ENCODE data around the gene MAGEC2.

Gene MAGEC2, protein sequence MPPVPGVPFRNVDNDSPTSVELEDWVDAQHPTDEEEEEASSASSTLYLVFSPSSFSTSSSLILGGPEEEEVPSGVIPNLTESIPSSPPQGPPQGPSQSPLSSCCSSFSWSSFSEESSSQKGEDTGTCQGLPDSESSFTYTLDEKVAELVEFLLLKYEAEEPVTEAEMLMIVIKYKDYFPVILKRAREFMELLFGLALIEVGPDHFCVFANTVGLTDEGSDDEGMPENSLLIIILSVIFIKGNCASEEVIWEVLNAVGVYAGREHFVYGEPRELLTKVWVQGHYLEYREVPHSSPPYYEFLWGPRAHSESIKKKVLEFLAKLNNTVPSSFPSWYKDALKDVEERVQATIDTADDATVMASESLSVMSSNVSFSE

GRCh38 chrX:142204522-142205433 is at the start of gene MAGEC2:
MAGEC2 (minus strand) TSS chrX:142205290; CDS start chrX:142203987, 1,303 bp downstream.
- Histone ChIP-seq H3K4me3 (ENCODE audit: low read depth, low read length) (no peak within 1 kb of the TSS), H3K27me3 (ENCODE audit: control insufficient read depth, insufficient read depth, low read length) (no peaks in the 10 kb centered on the region), H3K36me3 (ENCODE audit: control insufficient read depth, insufficient read depth, low read length) (no peaks in the 10 kb centered on the region), H3K9ac (ENCODE audit: low read depth, low read length) (no peak within 1 kb of the TSS), H3K4me1 (ENCODE audit: control insufficient read depth, insufficient read depth, low read length) (no peaks in the 10 kb centered on the region), H3K9me3 (ENCODE audit: control insufficient read depth, insufficient read depth, low read length) (no peaks in the 10 kb centered on the region)

DNA sequence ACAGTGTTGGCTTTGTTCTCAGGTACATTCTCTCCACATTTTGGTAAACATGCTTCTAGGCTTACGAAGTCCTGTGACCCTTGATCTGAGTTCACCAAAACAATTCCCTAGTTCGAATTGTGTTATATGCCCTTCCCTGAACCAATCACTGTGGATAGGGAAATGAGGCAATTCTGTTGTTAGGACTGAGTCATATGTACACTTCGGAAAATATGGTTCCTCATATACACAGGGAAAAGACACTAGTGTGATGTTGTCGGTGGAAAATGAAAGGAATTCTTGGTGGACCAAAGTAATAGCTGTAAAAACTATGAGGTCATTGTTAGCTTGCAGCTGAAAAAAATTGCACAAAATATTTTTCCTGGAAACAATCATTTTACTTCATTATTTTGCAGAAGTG is 46.6 kb upstream of the MAGEC2 start:
- no peaks in the 10 kb centered on the region for H3K4me1 ChIP-seq (ENCODE audit: control insufficient read depth, insufficient read depth, low read length)
- no peaks in the 10 kb centered on the region for H3K36me3 ChIP-seq (ENCODE audit: control insufficient read depth, insufficient read depth, low read length)
- no peaks in the 10 kb centered on the region for H3K27me3 ChIP-seq (ENCODE audit: control insufficient read depth, insufficient read depth, low read length)
- no peak overlapping the region for H3K4me3 ChIP-seq (ENCODE audit: low read depth, low read length)
- H3K9me3 ChIP-seq (ENCODE audit: control insufficient read depth, insufficient read depth, low read length) = peaks cover 11% of the 10 kb centered on the region
- H3K9ac ChIP-seq (ENCODE audit: low read depth, low read length) = no peak overlapping the region

- no peaks in the 10 kb centered on the region for H3K4me1 ChIP-seq (ENCODE audit: control insufficient read depth, insufficient read depth, low read length)
- no peaks in the 10 kb centered on the region for H3K27me3 ChIP-seq (ENCODE audit: control insufficient read depth, insufficient read depth, low read length)
- H3K9me3 ChIP-seq (ENCODE audit: control insufficient read depth, insufficient read depth, low read length) = peaks cover 11% of the 10 kb centered on the region
- no peak overlapping the region for H3K9ac ChIP-seq (ENCODE audit: low read depth, low read length)
- no peaks in the 10 kb centered on the region for H3K36me3 ChIP-seq (ENCODE audit: control insufficient read depth, insufficient read depth, low read length)
- H3K4me3 ChIP-seq (ENCODE audit: low read depth, low read length) = no peak overlapping the region
Measured at GRCh38 chrX:142251202-142251601, 46.1 kb upstream of the MAGEC2 start.

DNA sequence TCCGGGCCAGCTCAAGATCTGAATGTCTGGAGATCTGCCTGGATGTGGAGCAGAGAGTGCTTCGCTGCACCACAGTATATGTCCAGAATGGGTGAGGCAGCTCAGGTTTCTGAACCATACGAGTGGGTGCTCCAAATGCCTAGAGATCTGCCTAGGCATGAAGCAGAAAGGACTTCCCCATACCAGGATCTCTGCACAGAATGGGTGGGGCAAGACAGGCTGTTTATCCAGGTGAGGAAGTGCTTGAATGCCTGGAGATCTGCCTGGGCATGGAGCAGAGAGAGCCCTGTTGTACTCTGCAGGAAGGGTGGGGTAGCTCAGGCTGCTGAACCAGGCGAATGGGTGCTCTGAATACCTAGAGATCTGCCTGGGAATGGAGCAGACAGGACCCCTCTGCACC is 45.4 kb upstream of the MAGEC2 start:
- no peaks in the 10 kb centered on the region for H3K4me1 ChIP-seq (ENCODE audit: control insufficient read depth, insufficient read depth, low read length)
- H3K4me3 ChIP-seq (ENCODE audit: low read depth, low read length) = no peak overlapping the region
- no peak overlapping the region for H3K9ac ChIP-seq (ENCODE audit: low read depth, low read length)
- H3K36me3 ChIP-seq (ENCODE audit: control insufficient read depth, insufficient read depth, low read length) = no peaks in the 10 kb centered on the region
- no peaks in the 10 kb centered on the region for H3K27me3 ChIP-seq (ENCODE audit: control insufficient read depth, insufficient read depth, low read length)
- peaks cover 11% of the 10 kb centered on the region for H3K9me3 ChIP-seq (ENCODE audit: control insufficient read depth, insufficient read depth, low read length)

DNA sequence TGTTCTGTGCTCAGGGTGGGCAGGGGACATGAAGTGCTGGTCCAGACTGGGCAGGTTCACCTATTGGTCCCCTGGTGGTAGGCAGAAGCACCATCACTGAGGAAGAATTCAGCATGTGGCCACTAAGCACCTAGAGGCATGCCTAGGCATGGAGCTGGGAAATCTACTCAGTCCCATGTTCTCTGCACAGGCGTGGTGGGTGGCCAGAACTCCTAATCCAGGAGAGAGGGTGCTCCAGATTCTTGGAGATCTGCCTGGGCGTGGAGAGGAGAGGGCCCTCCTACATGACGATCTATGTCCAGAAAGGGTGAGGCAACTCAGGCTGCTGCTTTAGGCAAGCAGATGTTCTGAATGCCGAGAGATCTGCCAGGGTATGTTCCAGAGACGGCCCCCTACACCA is 44.6 kb upstream of the MAGEC2 start:
- Histone ChIP-seq H3K36me3 (ENCODE audit: control insufficient read depth, insufficient read depth, low read length) (no peaks in the 10 kb centered on the region), H3K4me1 (ENCODE audit: control insufficient read depth, insufficient read depth, low read length) (no peaks in the 10 kb centered on the region), H3K4me3 (ENCODE audit: low read depth, low read length) (no peak overlapping the region), H3K9me3 (ENCODE audit: control insufficient read depth, insufficient read depth, low read length) (peaks cover 11% of the 10 kb centered on the region), H3K27me3 (ENCODE audit: control insufficient read depth, insufficient read depth, low read length) (no peaks in the 10 kb centered on the region), H3K9ac (ENCODE audit: low read depth, low read length) (no peak overlapping the region)

GRCh38 chrX:142244568-142244967 is 39.5 kb upstream of the MAGEC2 start:
- Histone ChIP-seq H3K36me3 (ENCODE audit: control insufficient read depth, insufficient read depth, low read length) (no peaks in the 10 kb centered on the region), H3K4me3 (ENCODE audit: low read depth, low read length) (no peak overlapping the region), H3K9me3 (ENCODE audit: control insufficient read depth, insufficient read depth, low read length) (peaks cover 3% of the 10 kb centered on the region), H3K4me1 (ENCODE audit: control insufficient read depth, insufficient read depth, low read length) (no peaks in the 10 kb centered on the region), H3K9ac (ENCODE audit: low read depth, low read length) (no peak overlapping the region), H3K27me3 (ENCODE audit: control insufficient read depth, insufficient read depth, low read length) (no peaks in the 10 kb centered on the region)

DNA sequence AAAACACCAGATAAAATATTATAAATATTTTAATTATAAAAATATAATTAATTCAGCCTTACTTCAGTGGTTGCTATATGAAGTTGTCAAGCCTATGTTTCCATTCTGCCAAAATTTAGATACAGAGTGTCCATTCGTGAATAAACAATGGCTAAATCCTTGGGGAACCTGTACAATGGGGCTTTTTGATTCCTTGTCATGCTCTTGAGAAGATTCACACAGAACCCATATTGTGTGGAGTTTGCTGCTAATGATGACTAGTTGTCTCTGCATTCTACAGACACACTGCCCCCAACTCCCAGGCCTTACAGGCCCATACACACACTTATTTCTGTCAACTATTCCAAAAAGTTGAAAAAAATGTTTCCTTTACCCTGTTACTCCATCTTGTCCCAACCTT is 33.4 kb upstream of the MAGEC2 start:
- H3K9ac ChIP-seq (ENCODE audit: low read depth, low read length) = no peak overlapping the region
- peaks cover 8% of the 10 kb centered on the region for H3K9me3 ChIP-seq (ENCODE audit: control insufficient read depth, insufficient read depth, low read length)
- no peak overlapping the region for H3K4me3 ChIP-seq (ENCODE audit: low read depth, low read length)
- H3K27me3 ChIP-seq (ENCODE audit: control insufficient read depth, insufficient read depth, low read length) = no peaks in the 10 kb centered on the region
- H3K36me3 ChIP-seq (ENCODE audit: control insufficient read depth, insufficient read depth, low read length) = no peaks in the 10 kb centered on the region
- H3K4me1 ChIP-seq (ENCODE audit: control insufficient read depth, insufficient read depth, low read length) = no peaks in the 10 kb centered on the region

GRCh38 chrX:142233400-142233799 is 28.3 kb upstream of the MAGEC2 start:
- Histone ChIP-seq H3K9ac (ENCODE audit: low read depth, low read length) (no peak overlapping the region), H3K36me3 (ENCODE audit: control insufficient read depth, insufficient read depth, low read length) (no peaks in the 10 kb centered on the region), H3K4me1 (ENCODE audit: control insufficient read depth, insufficient read depth, low read length) (no peaks in the 10 kb centered on the region), H3K9me3 (ENCODE audit: control insufficient read depth, insufficient read depth, low read length) (peaks cover 6% of the 10 kb centered on the region), H3K4me3 (ENCODE audit: low read depth, low read length) (no peak overlapping the region), H3K27me3 (ENCODE audit: control insufficient read depth, insufficient read depth, low read length) (no peaks in the 10 kb centered on the region)

GRCh38 chrX:142214081-142214480 is 9.0 kb upstream of the MAGEC2 start:
- no peak overlapping the region for H3K4me3 ChIP-seq (ENCODE audit: low read depth, low read length)
- H3K9me3 ChIP-seq (ENCODE audit: control insufficient read depth, insufficient read depth, low read length) = no peaks in the 10 kb centered on the region
- no peak overlapping the region for H3K9ac ChIP-seq (ENCODE audit: low read depth, low read length)
- no peaks in the 10 kb centered on the region for H3K4me1 ChIP-seq (ENCODE audit: control insufficient read depth, insufficient read depth, low read length)
- no peaks in the 10 kb centered on the region for H3K36me3 ChIP-seq (ENCODE audit: control insufficient read depth, insufficient read depth, low read length)
- H3K27me3 ChIP-seq (ENCODE audit: control insufficient read depth, insufficient read depth, low read length) = no peaks in the 10 kb centered on the region

DNA sequence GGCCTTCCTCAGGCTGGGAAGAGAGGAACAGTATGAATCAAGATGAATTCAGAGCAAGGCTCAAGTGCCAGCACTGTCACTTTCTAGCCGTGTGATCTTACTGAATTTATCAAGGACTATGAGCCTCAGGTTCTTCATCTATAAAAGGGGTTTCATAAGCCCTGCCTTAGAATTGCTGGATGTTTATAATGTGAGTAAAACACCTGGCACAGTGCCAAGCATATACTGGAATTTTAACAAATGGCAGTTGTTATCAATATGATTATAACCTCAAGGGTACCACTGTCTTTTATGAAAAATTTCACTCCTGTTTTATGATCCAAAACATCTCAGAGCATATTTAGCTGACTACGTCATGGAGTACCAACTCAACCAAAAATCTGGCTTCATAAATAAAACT is 4.0 kb downstream of the MAGEC2 start:
- H3K4me1 ChIP-seq (ENCODE audit: control insufficient read depth, insufficient read depth, low read length) = no peaks in the 10 kb centered on the region
- H3K9me3 ChIP-seq (ENCODE audit: control insufficient read depth, insufficient read depth, low read length) = no peaks in the 10 kb centered on the region
- no peaks in the 10 kb centered on the region for H3K27me3 ChIP-seq (ENCODE audit: control insufficient read depth, insufficient read depth, low read length)
- no peak overlapping the region for H3K9ac ChIP-seq (ENCODE audit: low read depth, low read length)
- H3K36me3 ChIP-seq (ENCODE audit: control insufficient read depth, insufficient read depth, low read length) = no peaks in the 10 kb centered on the region
- H3K4me3 ChIP-seq (ENCODE audit: low read depth, low read length) = no peak overlapping the region

DNA sequence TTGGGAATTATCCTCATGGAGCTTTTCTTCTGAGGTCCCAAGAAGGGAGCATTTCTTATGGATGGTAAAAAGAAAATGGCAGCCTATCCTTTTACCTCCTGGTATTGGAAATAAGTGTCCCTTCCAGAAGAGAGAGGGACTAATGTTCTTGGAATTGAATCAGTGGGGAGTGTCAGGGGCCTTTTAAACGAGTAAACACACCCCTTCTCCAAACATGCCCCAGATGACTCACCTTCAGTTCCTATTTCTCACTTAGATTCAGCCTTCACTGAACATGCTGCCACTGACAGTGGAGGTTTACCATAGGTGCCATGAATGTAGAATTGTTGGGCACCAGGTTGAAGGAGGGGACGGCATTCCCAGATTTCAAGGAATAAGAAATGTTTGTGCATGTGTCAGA is 19.0 kb downstream of the MAGEC2 start:
- Histone ChIP-seq H3K9ac (ENCODE audit: low read depth, low read length) (no peak overlapping the region), H3K36me3 (ENCODE audit: control insufficient read depth, insufficient read depth, low read length) (no peaks in the 10 kb centered on the region), H3K9me3 (ENCODE audit: control insufficient read depth, insufficient read depth, low read length) (no peaks in the 10 kb centered on the region), H3K4me3 (ENCODE audit: low read depth, low read length) (no peak overlapping the region), H3K4me1 (ENCODE audit: control insufficient read depth, insufficient read depth, low read length) (no peaks in the 10 kb centered on the region), H3K27me3 (ENCODE audit: control insufficient read depth, insufficient read depth, low read length) (no peaks in the 10 kb centered on the region)

All from iPS-15b (cell line).